Mesendoderm (in vitro differentiated cells): ENCODE data around the gene NCAPD3.

Experiments
- DNase-seq: peaks from one replicate; pipeline ENCODE4 v3.0.0; 2013
- H2AK5ac ChIP-seq: 2 replicates; pipeline ENCODE4 v1.6.1; 2013; ENCODE audit warnings: low read length, inconsistent platforms
- H2BK120ac ChIP-seq: 2 replicates; pipeline ENCODE4 v1.6.1; 2013; ENCODE audit warnings: low read depth, mild to moderate bottlenecking, low read length, moderate library complexity, mixed read lengths
- H2BK15ac ChIP-seq: replicated peaks from 2 replicates; pipeline ENCODE4 v1.6.1; 2013; ENCODE audit warnings: low read depth, mild to moderate bottlenecking, moderate library complexity
- H2BK5ac ChIP-seq: 2 replicates; pipeline ENCODE4 v1.6.1; 2013; ENCODE audit warnings: low read length, inconsistent platforms
- H3K18ac ChIP-seq: 2 replicates; pipeline ENCODE4 v1.6.1; 2013; ENCODE audit warnings: mild to moderate bottlenecking, low read length, mixed read lengths
- H3K23ac ChIP-seq: one replicate; pipeline ENCODE4 v1.6.1; 2013; ENCODE audit warnings: low read length
- H3K27ac ChIP-seq: 2 replicates; pipeline ENCODE4 v1.5.1; 2013; ENCODE audit warnings: low read depth, mild to moderate bottlenecking, inconsistent platforms, low read length, moderate library complexity
- H3K27me3 ChIP-seq: 2 replicates; pipeline ENCODE4 v1.6.1; 2013; ENCODE audit warnings: low read length, control low read depth, mild to moderate bottlenecking, inconsistent platforms; ENCODE audit not compliant: insufficient read depth, poor library complexity
- H3K36me3 ChIP-seq: 2 replicates; pipeline ENCODE4 v1.6.1; 2013; ENCODE audit warnings: low read length, inconsistent platforms; ENCODE audit not compliant: control insufficient read depth, insufficient read depth
- H3K4ac ChIP-seq: one replicate; pipeline ENCODE4 v1.6.1; 2013; ENCODE audit warnings: low read depth, mild to moderate bottlenecking, low read length, moderate library complexity
- H3K4me1 ChIP-seq: 2 replicates; pipeline ENCODE4 v1.6.1; 2013; ENCODE audit warnings: low read depth, low read length, inconsistent platforms; ENCODE audit not compliant: control insufficient read depth
- H3K4me2 ChIP-seq: 2 replicates; pipeline ENCODE4 v1.6.1; 2013; ENCODE audit warnings: low read length
- H3K4me3 ChIP-seq: 2 replicates; pipeline ENCODE4 v1.5.1; 2013; ENCODE audit warnings: mild to moderate bottlenecking, low read length
- H3K56ac ChIP-seq: one replicate; pipeline ENCODE4 v1.6.1; 2013; ENCODE audit warnings: low read length
- H3K79me1 ChIP-seq: 2 replicates; pipeline ENCODE4 v1.6.1; 2013; ENCODE audit warnings: low read length, inconsistent platforms
- H3K79me2 ChIP-seq: 2 replicates; pipeline ENCODE4 v1.6.1; 2013; ENCODE audit warnings: mild to moderate bottlenecking, low read length; ENCODE audit not compliant: control insufficient read depth, insufficient read depth
- H3K9ac ChIP-seq: 2 replicates; pipeline ENCODE4 v1.6.1; 2013; ENCODE audit warnings: low read length, inconsistent platforms
- H4K5ac ChIP-seq: one replicate; pipeline ENCODE4 v1.6.1; 2013; ENCODE audit warnings: low read length
- H4K8ac ChIP-seq: one replicate; pipeline ENCODE4 v1.6.1; 2013; ENCODE audit warnings: low read depth, mild to moderate bottlenecking, control low read depth, low read length, moderate library complexity
- WGBS: extraction: QIAGEN DNeasy Blood & Tissue Kit; methylation state at CpG from one replicate; pipeline ENCODE4 v1.1.7; 2013; ENCODE audit warnings: low lambda C conversion rate, missing lambda C conversion rate; ENCODE audit not compliant: insufficient coverage; ENCODE audit errors: extremely low coverage; 5-methylcytosine and 5-hydroxymethylcytosine counted together

Gene NCAPD3

GRCh38 chr11:134146598-134146997, 77.2 kb downstream of the NCAPD3 start:
- no peaks in the 10 kb centered on the region for H3K79me1 ChIP-seq
- H3K4me2 ChIP-seq, result no peak overlapping the region
- H3K56ac ChIP-seq, result no peak overlapping the region
- H3K9ac ChIP-seq, result no peak overlapping the region
- H3K18ac ChIP-seq, result no peak overlapping the region
- no peak overlapping the region for H4K5ac ChIP-seq
- no peak overlapping the region for H3K4me3 ChIP-seq
- no CpG with 5 or more reads among the region's 3 CpGs for WGBS
- DNase-seq, result no peak
- no peaks in the 10 kb centered on the region for H3K27me3 ChIP-seq
- no peak overlapping the region for H4K8ac ChIP-seq
- H3K4ac ChIP-seq, result no peak overlapping the region
- H3K4me1 ChIP-seq, result no peaks in the 10 kb centered on the region
- H3K79me2 ChIP-seq, result no peaks in the 10 kb centered on the region
- H3K36me3 ChIP-seq, result peaks cover 13% of the 10 kb centered on the region
- no peak overlapping the region for H2BK120ac ChIP-seq
- H3K23ac ChIP-seq, result no peak overlapping the region
- H2BK5ac ChIP-seq, result no peak overlapping the region
- no peak overlapping the region for H3K27ac ChIP-seq
- H2BK15ac ChIP-seq, result no peak overlapping the region
- no peak overlapping the region for H2AK5ac ChIP-seq

GRCh38 chr11:134145715-134146114, 78.1 kb downstream of the NCAPD3 start:
- Histone ChIP-seq H2BK15ac (no peak overlapping the region), H2BK5ac (no peak overlapping the region), H3K36me3 (peaks cover 10% of the 10 kb centered on the region), H2AK5ac (no peak overlapping the region), H3K9ac (no peak overlapping the region), H3K4me2 (no peak overlapping the region), H3K27ac (no peak overlapping the region), H3K18ac (no peak overlapping the region), H3K79me1 (no peaks in the 10 kb centered on the region), H3K27me3 (no peaks in the 10 kb centered on the region), H4K5ac (no peak overlapping the region), H3K56ac (no peak overlapping the region), H4K8ac (no peak overlapping the region), H3K79me2 (no peaks in the 10 kb centered on the region), H3K4me1 (no peaks in the 10 kb centered on the region), H3K4ac (no peak overlapping the region), H2BK120ac (no peak overlapping the region), H3K4me3 (no peak overlapping the region), H3K23ac (no peak overlapping the region)
- DNase-seq, result no peak
- WGBS, result no CpG with 5 or more reads among the region's 8 CpGs

DNA sequence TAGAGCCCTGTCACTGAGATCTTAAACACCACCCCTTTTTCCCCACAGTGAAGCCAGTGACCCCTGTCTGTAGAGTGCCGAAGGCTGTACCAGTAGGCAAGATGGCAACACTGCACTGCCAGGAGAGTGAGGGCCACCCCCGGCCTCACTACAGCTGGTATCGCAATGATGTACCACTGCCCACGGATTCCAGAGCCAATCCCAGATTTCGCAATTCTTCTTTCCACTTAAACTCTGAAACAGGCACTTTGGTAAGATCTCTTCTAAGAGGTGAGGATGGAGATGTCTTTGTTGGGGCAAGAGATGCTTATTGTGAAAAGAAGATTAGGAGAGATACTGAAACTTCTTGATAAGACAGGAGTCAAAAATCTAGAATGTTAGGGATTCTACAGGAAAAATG, 79.0 kb downstream of the NCAPD3 start:
- H3K27ac ChIP-seq, result no peak overlapping the region
- H4K8ac ChIP-seq, result no peak overlapping the region
- H2BK120ac ChIP-seq, result no peak overlapping the region
- H3K36me3 ChIP-seq, result peaks cover 6% of the 10 kb centered on the region
- no peak overlapping the region for H3K18ac ChIP-seq
- no peak overlapping the region for H3K4ac ChIP-seq
- H3K23ac ChIP-seq, result no peak overlapping the region
- H3K4me2 ChIP-seq, result no peak overlapping the region
- no peak overlapping the region for H2AK5ac ChIP-seq
- H2BK15ac ChIP-seq, result no peak overlapping the region
- DNase-seq, result no peak
- no peaks in the 10 kb centered on the region for H3K79me2 ChIP-seq
- H3K4me3 ChIP-seq, result no peak overlapping the region
- no peaks in the 10 kb centered on the region for H3K79me1 ChIP-seq
- no peak overlapping the region for H3K56ac ChIP-seq
- H3K4me1 ChIP-seq, result no peaks in the 10 kb centered on the region
- WGBS, result no CpG with 5 or more reads among the region's 5 CpGs
- no peaks in the 10 kb centered on the region for H3K27me3 ChIP-seq
- no peak overlapping the region for H2BK5ac ChIP-seq
- no peak overlapping the region for H4K5ac ChIP-seq
- no peak overlapping the region for H3K9ac ChIP-seq

DNA sequence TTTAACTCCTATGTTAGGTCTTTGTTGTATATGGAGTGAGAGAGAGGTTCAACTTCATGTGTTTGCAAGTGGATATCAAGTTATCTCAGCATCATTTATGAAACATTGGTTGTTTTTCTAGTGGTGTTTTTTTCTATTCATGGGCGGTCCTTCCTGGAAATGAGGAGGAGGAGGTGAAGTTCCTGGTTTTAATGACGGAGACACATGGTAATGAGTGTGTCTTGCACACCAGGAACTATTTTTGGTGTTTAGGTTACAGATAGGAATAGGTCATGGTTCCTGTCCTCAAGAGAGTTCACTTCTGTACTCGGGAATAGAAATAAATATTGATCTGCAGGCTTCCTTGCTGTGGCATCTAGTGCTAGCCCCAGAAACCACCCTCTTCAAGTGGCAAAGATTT, 80.0 kb downstream of the NCAPD3 start:
- Histone ChIP-seq H3K27me3 (no peaks in the 10 kb centered on the region), H2AK5ac (no peak overlapping the region), H3K4me2 (no peak overlapping the region), H2BK120ac (no peak overlapping the region), H3K4ac (no peak overlapping the region), H3K18ac (no peak overlapping the region), H3K79me1 (no peaks in the 10 kb centered on the region), H3K23ac (no peak overlapping the region), H3K79me2 (no peaks in the 10 kb centered on the region), H3K4me3 (no peak overlapping the region), H3K36me3 (no peaks in the 10 kb centered on the region), H3K4me1 (no peaks in the 10 kb centered on the region), H3K27ac (no peak overlapping the region), H2BK5ac (no peak overlapping the region), H3K56ac (no peak overlapping the region), H4K8ac (no peak overlapping the region), H3K9ac (no peak overlapping the region), H4K5ac (no peak overlapping the region), H2BK15ac (no peak overlapping the region)
- no peak for DNase-seq
- no CpG with 5 or more reads among the region's 3 CpGs for WGBS

GRCh38 chr11:134142536-134142935, 81.2 kb downstream of the NCAPD3 start:
- no peaks in the 10 kb centered on the region for H3K79me2 ChIP-seq
- no peak overlapping the region for H2BK120ac ChIP-seq
- H3K4me1 ChIP-seq, result no peaks in the 10 kb centered on the region
- no peak overlapping the region for H4K8ac ChIP-seq
- no peaks in the 10 kb centered on the region for H3K36me3 ChIP-seq
- H4K5ac ChIP-seq, result no peak overlapping the region
- H3K9ac ChIP-seq, result no peak overlapping the region
- H3K23ac ChIP-seq, result no peak overlapping the region
- no peak overlapping the region for H3K27ac ChIP-seq
- H3K18ac ChIP-seq, result no peak overlapping the region
- H2AK5ac ChIP-seq, result no peak overlapping the region
- no peak overlapping the region for H2BK15ac ChIP-seq
- H3K79me1 ChIP-seq, result no peaks in the 10 kb centered on the region
- H3K27me3 ChIP-seq, result no peaks in the 10 kb centered on the region
- H3K4me2 ChIP-seq, result no peak overlapping the region
- WGBS, result no CpG with 5 or more reads among the region's 6 CpGs
- H3K4ac ChIP-seq, result no peak overlapping the region
- no peak overlapping the region for H3K56ac ChIP-seq
- DNase-seq, result no peak
- H2BK5ac ChIP-seq, result no peak overlapping the region
- H3K4me3 ChIP-seq, result no peak overlapping the region

DNA sequence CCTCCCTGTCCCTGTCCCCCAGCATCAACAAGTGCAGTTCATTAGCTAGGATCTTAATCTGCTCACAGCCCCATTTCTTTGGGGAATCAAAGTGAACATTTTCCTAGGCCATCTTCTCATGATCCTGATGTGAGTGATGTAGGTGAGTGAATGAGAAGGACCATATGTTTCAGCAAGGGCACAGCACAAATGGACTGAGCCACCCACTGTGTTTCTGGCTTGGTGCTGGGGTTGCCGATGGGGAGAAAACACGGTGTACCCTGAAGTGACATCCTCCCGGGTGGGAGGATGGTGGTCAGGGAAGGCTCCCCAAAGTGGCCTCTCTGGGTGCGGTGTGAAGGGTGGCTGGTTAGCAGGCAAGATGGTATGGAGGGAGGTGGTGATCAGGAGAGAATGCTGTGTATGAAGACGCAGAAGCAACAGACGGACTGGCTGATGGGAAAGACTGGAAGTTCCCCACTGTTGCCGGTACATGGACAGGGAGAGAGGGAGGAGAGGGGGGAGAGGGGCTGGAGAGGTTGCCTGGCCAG, 82.7 kb downstream of the NCAPD3 start:
- Histone ChIP-seq H3K18ac (no peak overlapping the region), H4K5ac (no peak overlapping the region), H3K4me1 (no peaks in the 10 kb centered on the region), H3K4ac (no peak overlapping the region), H3K9ac (no peak overlapping the region), H4K8ac (no peak overlapping the region), H3K56ac (no peak overlapping the region), H3K27me3 (no peaks in the 10 kb centered on the region), H2BK15ac (no peak overlapping the region), H3K27ac (no peak overlapping the region), H2BK5ac (no peak overlapping the region), H3K23ac (no peak overlapping the region), H3K4me2 (no peak overlapping the region), H2BK120ac (no peak overlapping the region), H3K4me3 (no peak overlapping the region), H3K79me2 (no peaks in the 10 kb centered on the region), H2AK5ac (no peak overlapping the region), H3K79me1 (peaks cover 2% of the 10 kb centered on the region), H3K36me3 (no peaks in the 10 kb centered on the region)
- DNase-seq, result no peak
- WGBS, result no CpG with 5 or more reads among the region's 7 CpGs
